MM.1S (cell line): ENCODE data around the gene ZFPL1.
A peak's percentile ranks its signal among the peaks of the same experiment; 100 is the strongest.

ENCODE experiments used
- DNase-seq: peaks from one replicate; pipeline ENCODE4 v3.0.0-alpha.2; 2015
- H2AFZ ChIP-seq: fragments of 300-600 bp; sonication (generic); 2 replicates; pipeline ENCODE4 v1.6.0; 2016; ENCODE audit warnings: antibody characterized with exemption, low read length
- H3F3A ChIP-seq: fragments of 300-600 bp; sonication (generic); 2 replicates; pipeline ENCODE4 v1.6.1; 2016; ENCODE audit warnings: mild to moderate bottlenecking, antibody characterized with exemption, low read length, moderate library complexity, mixed read lengths; ENCODE audit not compliant: insufficient read depth
- H3K27ac ChIP-seq: fragments of 300-600 bp; sonication (generic); 2 replicates; pipeline ENCODE4 v1.5.1; 2016; ENCODE audit warnings: mild to moderate bottlenecking, low read length
- H3K27me3 ChIP-seq: fragments of 300-600 bp; sonication (generic); replicated peaks from 2 replicates; pipeline ENCODE4 v1.6.0; 2016; ENCODE audit warnings: low read length; ENCODE audit not compliant: insufficient read depth
- H3K36me3 ChIP-seq: fragments of 300-600 bp; sonication (generic); replicated peaks from 2 replicates; pipeline ENCODE4 v1.6.1; 2016; ENCODE audit warnings: mild to moderate bottlenecking, low read length, mixed read lengths; ENCODE audit not compliant: insufficient read depth
- H3K4me1 ChIP-seq: fragments of 300-600 bp; sonication (generic); 2 replicates; pipeline ENCODE4 v1.6.1; 2016; ENCODE audit warnings: low read length, mixed read lengths
- H3K4me2 ChIP-seq: fragments of 300-600 bp; sonication (generic); 2 replicates; pipeline ENCODE4 v1.6.0; 2016; ENCODE audit warnings: low read depth, low read length
- H3K4me3 ChIP-seq: fragments of 300-600 bp; sonication (generic); 2 replicates; pipeline ENCODE4 v1.5.1; 2016; ENCODE audit warnings: low read length, mixed read lengths
- H3K79me2 ChIP-seq: fragments of 300-600 bp; sonication (generic); 2 replicates; pipeline ENCODE4 v1.6.1; 2016; ENCODE audit warnings: mixed run types, low read length, mixed read lengths
- H3K9ac ChIP-seq: fragments of 300-600 bp; sonication (generic); 2 replicates; pipeline ENCODE4 v1.6.1; 2016; ENCODE audit warnings: low read length, mixed read lengths
- H3K9me2 ChIP-seq: fragments of 300-600 bp; sonication (generic); replicated peaks from 2 replicates; pipeline ENCODE4 v1.6.1; 2016; ENCODE audit warnings: mild to moderate bottlenecking, low read length, mixed read lengths; ENCODE audit not compliant: insufficient read depth
- H3K9me3 ChIP-seq: fragments of 300-600 bp; sonication (generic); replicated peaks from 2 replicates; pipeline ENCODE4 v1.6.1; 2016; ENCODE audit warnings: mild to moderate bottlenecking, low read length, mixed read lengths; ENCODE audit not compliant: insufficient read depth
- H4K20me1 ChIP-seq: fragments of 300-600 bp; sonication (generic); 2 replicates; pipeline ENCODE4 v1.6.1; 2016; ENCODE audit warnings: mild to moderate bottlenecking, low read length, moderate library complexity, mixed read lengths; ENCODE audit not compliant: insufficient read depth
- CTCF ChIP-seq: fragments of 300-600 bp; sonication (generic); IDR thresholded peaks from 2 replicates; pipeline ENCODE4 v1.5.1; 2016; ENCODE audit warnings: antibody characterized with exemption, low read length, mixed read lengths
- EZH2 ChIP-seq: fragments of 300-600 bp; sonication (generic); optimal IDR thresholded peaks from 2 replicates; pipeline ENCODE3; 2017; ENCODE audit warnings: low read depth, mild to moderate bottlenecking, antibody characterized with exemption, low read length, mixed read lengths
- EZH2phosphoT487 ChIP-seq: fragments of 300-600 bp; sonication (generic); IDR thresholded peaks from 2 replicates; pipeline ENCODE4 v1.6.1; 2018; ENCODE audit warnings: antibody characterized with exemption, low read length

Gene ZFPL1

GRCh38 chr11:65135633-65136145 is 51.7 kb downstream of the ZFPL1 start:
- H2AFZ ChIP-seq, result peak overlapping the region; percentile 73
- H3K27me3 ChIP-seq, result no peaks in the 10 kb centered on the region
- peak overlapping the region; percentile 99 for H3K9ac ChIP-seq

GRCh38 chr11:65136515-65137096 is 52.6 kb downstream of the ZFPL1 start:
- Histone ChIP-seq H3K27ac (no peak overlapping the region), H3K9ac (no peak overlapping the region), H4K20me1 (no peaks in the 10 kb centered on the region), H2AFZ (no peak overlapping the region), H3K4me1 (peaks cover 7% of the 10 kb centered on the region), H3K9me2 (no peaks in the 10 kb centered on the region), H3K36me3 (peaks cover 3% of the 10 kb centered on the region), H3K4me3 (no peak overlapping the region), H3K27me3 (no peaks in the 10 kb centered on the region), H3F3A (peaks cover 29% of the 10 kb centered on the region), H3K4me2 (no peak overlapping the region), H3K9me3 (no peaks in the 10 kb centered on the region), H3K79me2 (peaks cover 32% of the 10 kb centered on the region)
- TF ChIP-seq CTCF (no peak), EZH2phosphoT487 (no peak), EZH2 (no peak)
- no peak for DNase-seq

More at GRCh38 chr11:65135633-65136145, 51.7 kb downstream of the ZFPL1 start:
- H3K4me2 ChIP-seq, result peak overlapping the region; percentile 90
- H4K20me1 ChIP-seq, result no peaks in the 10 kb centered on the region
- peaks cover 12% of the 10 kb centered on the region for H3K36me3 ChIP-seq
- H3K9me2 ChIP-seq, result no peaks in the 10 kb centered on the region
- peaks cover 41% of the 10 kb centered on the region for H3K79me2 ChIP-seq
- peaks cover 15% of the 10 kb centered on the region for H3K4me1 ChIP-seq
- peak; percentile 23 for DNase-seq
- peaks cover 29% of the 10 kb centered on the region for H3F3A ChIP-seq
- no peaks in the 10 kb centered on the region for H3K9me3 ChIP-seq
- TF ChIP-seq EZH2phosphoT487, result no peak
- no peak for TF ChIP-seq EZH2
- no peak for TF ChIP-seq CTCF
- peak overlapping the region; percentile 97; the same call in 1 of the 2 replicates for H3K27ac ChIP-seq
- peak overlapping the region; percentile 95 for H3K4me3 ChIP-seq
